ENCODE measurements around the gene DUSP5.
A peak's percentile ranks its signal among the peaks of the same experiment; 100 is the strongest.

DUSP5 gene

GRCh38 chr10:110523736-110524135, 26.0 kb downstream of the DUSP5 start:
- Histone ChIP-seq H3K4me1 (ENCODE audit: control insufficient read depth in 2 of 2, insufficient read depth in 1 of 2, low read depth in 1 of 2, low read length in 2 of 2) (no peaks in the 10 kb centered on the region), H3K27ac (replicated peaks; ENCODE audit: low read length) (no peak overlapping the region), H3K18ac (ENCODE audit: low read length) (no peak overlapping the region), H3K23ac (ENCODE audit: low read depth, low read length, poor library complexity) (no peak overlapping the region), H4K8ac (ENCODE audit: low read depth, low read length) (no peak overlapping the region), H2BK5ac (ENCODE audit: low read length) (no peak overlapping the region), H2BK15ac (ENCODE audit: low read length) (no peak overlapping the region), H2AK5ac (ENCODE audit: low read depth, low read length) (no peak overlapping the region), H2AFZ (ENCODE audit: low read length) (no peak overlapping the region), H3K4me2 (ENCODE audit: insufficient read depth, low read length, poor library complexity, severe bottlenecking) (no peak overlapping the region), H3K9ac (ENCODE audit: low read depth, low read length, poor library complexity) (no peak overlapping the region), H2BK12ac (ENCODE audit: low read length) (no peak overlapping the region), H3K27me3 (ENCODE audit: control insufficient read depth in 3 of 3, insufficient read depth in 3 of 3, low read depth in 1 of 3, low read length in 3 of 3) (peaks cover 0 to 3% (median 0%) of the 10 kb centered on the region in 3 experiments), H3K36me3 (replicated peaks in 1 of 2; ENCODE audit: control insufficient read depth in 2 of 2, insufficient read depth in 2 of 2, low read length in 2 of 2) (no peaks in the 10 kb centered on the region), H3K79me1 (ENCODE audit: low read depth, low read length) (no peaks in the 10 kb centered on the region), H2BK120ac (ENCODE audit: low read depth, low read length) (no peak overlapping the region), H4K91ac (ENCODE audit: low read depth, low read length, poor library complexity) (no peak overlapping the region), H3K4me3 (ENCODE audit: low read length in 2 of 2) (no peak overlapping the region), H3K4ac (ENCODE audit: low read length) (no peak overlapping the region), H3K14ac (ENCODE audit: low read length) (no peak overlapping the region), H3K9me3 (replicated peaks in 1 of 2; ENCODE audit: control insufficient read depth in 2 of 2, insufficient read depth in 1 of 2, low read depth in 1 of 2, low read length in 2 of 2) (no peaks in the 10 kb centered on the region)
- WGBS, 2 donors (ENCODE audit: extremely low coverage in 2 of 2, insufficient read length in 2 of 2, insufficient replicate concordance in 1 of 2), result no CpG with 5 or more reads among the region's 3 CpGs
- DNase-seq (ENCODE audit: low spot score), result no peak

GRCh38 chr10:110524179-110524858, 26.6 kb downstream of the DUSP5 start:
- no peak for DNase-seq (ENCODE audit: low spot score)
- no peaks in the 10 kb centered on the region for H3K36me3 ChIP-seq (replicated peaks in 1 of 2; ENCODE audit: control insufficient read depth in 2 of 2, insufficient read depth in 2 of 2, low read length in 2 of 2)
- no peak overlapping the region for H3K23ac ChIP-seq (ENCODE audit: low read depth, low read length, poor library complexity)
- H4K8ac ChIP-seq (ENCODE audit: low read depth, low read length), result no peak overlapping the region
- H3K14ac ChIP-seq (ENCODE audit: low read length), result no peak overlapping the region
- H3K9me3 ChIP-seq (replicated peaks in 1 of 2; ENCODE audit: control insufficient read depth in 2 of 2, insufficient read depth in 1 of 2, low read depth in 1 of 2, low read length in 2 of 2), result no peaks in the 10 kb centered on the region
- H2AK5ac ChIP-seq (ENCODE audit: low read depth, low read length), result no peak overlapping the region
- H2BK5ac ChIP-seq (ENCODE audit: low read length), result no peak overlapping the region
- H2AFZ ChIP-seq (ENCODE audit: low read length), result no peak overlapping the region
- no peak overlapping the region for H3K4me3 ChIP-seq (ENCODE audit: low read length in 2 of 2)
- H3K27me3 ChIP-seq (ENCODE audit: control insufficient read depth in 3 of 3, insufficient read depth in 3 of 3, low read depth in 1 of 3, low read length in 3 of 3), result peaks cover 0 to 3% (median 0%) of the 10 kb centered on the region in 3 experiments
- no peak overlapping the region for H3K4me2 ChIP-seq (ENCODE audit: insufficient read depth, low read length, poor library complexity, severe bottlenecking)
- no peak overlapping the region for H3K9ac ChIP-seq (ENCODE audit: low read depth, low read length, poor library complexity)
- no peaks in the 10 kb centered on the region for H3K79me1 ChIP-seq (ENCODE audit: low read depth, low read length)
- no peak overlapping the region for H2BK120ac ChIP-seq (ENCODE audit: low read depth, low read length)
- H3K27ac ChIP-seq (replicated peaks; ENCODE audit: low read length), result no peak overlapping the region
- H3K4me1 ChIP-seq (ENCODE audit: control insufficient read depth in 2 of 2, insufficient read depth in 1 of 2, low read depth in 1 of 2, low read length in 2 of 2), result no peaks in the 10 kb centered on the region
- H2BK15ac ChIP-seq (ENCODE audit: low read length), result no peak overlapping the region
- H3K18ac ChIP-seq (ENCODE audit: low read length), result no peak overlapping the region
- H4K91ac ChIP-seq (ENCODE audit: low read depth, low read length, poor library complexity), result no peak overlapping the region
- H2BK12ac ChIP-seq (ENCODE audit: low read length), result no peak overlapping the region
- no CpG with 5 or more reads among the region's 3 CpGs for WGBS, 2 donors (ENCODE audit: extremely low coverage in 2 of 2, insufficient read length in 2 of 2, insufficient replicate concordance in 1 of 2)
- H3K4ac ChIP-seq (ENCODE audit: low read length), result no peak overlapping the region

GRCh38 chr10:110524859-110525232, 27.1 kb downstream of the DUSP5 start:
- Histone ChIP-seq H3K4me1 (ENCODE audit: control insufficient read depth in 2 of 2, insufficient read depth in 1 of 2, low read depth in 1 of 2, low read length in 2 of 2) (peaks cover 0 to 3% of the 10 kb centered on the region in 2 donors), H3K4ac (ENCODE audit: low read length) (no peak overlapping the region), H3K36me3 (replicated peaks in 1 of 2; ENCODE audit: control insufficient read depth in 2 of 2, insufficient read depth in 2 of 2, low read length in 2 of 2) (no peaks in the 10 kb centered on the region), H2BK5ac (ENCODE audit: low read length) (no peak overlapping the region), H4K91ac (ENCODE audit: low read depth, low read length, poor library complexity) (no peak overlapping the region), H2AK5ac (ENCODE audit: low read depth, low read length) (no peak overlapping the region), H3K9me3 (replicated peaks in 1 of 2; ENCODE audit: control insufficient read depth in 2 of 2, insufficient read depth in 1 of 2, low read depth in 1 of 2, low read length in 2 of 2) (no peaks in the 10 kb centered on the region), H2AFZ (ENCODE audit: low read length) (no peak overlapping the region), H3K14ac (ENCODE audit: low read length) (no peak overlapping the region), H2BK120ac (ENCODE audit: low read depth, low read length) (no peak overlapping the region), H3K27me3 (ENCODE audit: control insufficient read depth in 3 of 3, insufficient read depth in 3 of 3, low read depth in 1 of 3, low read length in 3 of 3) (peaks cover 0 to 3% (median 0%) of the 10 kb centered on the region in 3 experiments), H2BK15ac (ENCODE audit: low read length) (no peak overlapping the region), H3K79me1 (ENCODE audit: low read depth, low read length) (no peaks in the 10 kb centered on the region), H3K9ac (ENCODE audit: low read depth, low read length, poor library complexity) (no peak overlapping the region), H3K23ac (ENCODE audit: low read depth, low read length, poor library complexity) (no peak overlapping the region), H3K4me3 (ENCODE audit: low read length in 2 of 2) (no peak overlapping the region), H3K18ac (ENCODE audit: low read length) (no peak overlapping the region), H3K4me2 (ENCODE audit: insufficient read depth, low read length, poor library complexity, severe bottlenecking) (no peak overlapping the region), H2BK12ac (ENCODE audit: low read length) (no peak overlapping the region), H4K8ac (ENCODE audit: low read depth, low read length) (no peak overlapping the region), H3K27ac (replicated peaks; ENCODE audit: low read length) (no peak overlapping the region)
- no CpG with 5 or more reads among the region's 2 CpGs for WGBS, 2 donors (ENCODE audit: extremely low coverage in 2 of 2, insufficient read length in 2 of 2, insufficient replicate concordance in 1 of 2)
- no peak for DNase-seq (ENCODE audit: low spot score)

GRCh38 chr10:110525349-110526260, 27.9 kb downstream of the DUSP5 start:
- no peak overlapping the region for H2BK5ac ChIP-seq (ENCODE audit: low read length)
- H2AFZ ChIP-seq (ENCODE audit: low read length), result no peak overlapping the region
- no peak overlapping the region for H3K23ac ChIP-seq (ENCODE audit: low read depth, low read length, poor library complexity)
- H2BK120ac ChIP-seq (ENCODE audit: low read depth, low read length), result no peak overlapping the region
- no peaks in the 10 kb centered on the region for H3K79me1 ChIP-seq (ENCODE audit: low read depth, low read length)
- no peak overlapping the region for H2AK5ac ChIP-seq (ENCODE audit: low read depth, low read length)
- peaks cover 0 to 3% (median 0%) of the 10 kb centered on the region in 3 experiments for H3K27me3 ChIP-seq (ENCODE audit: control insufficient read depth in 3 of 3, insufficient read depth in 3 of 3, low read depth in 1 of 3, low read length in 3 of 3)
- no peaks in the 10 kb centered on the region for H3K9me3 ChIP-seq (replicated peaks in 1 of 2; ENCODE audit: control insufficient read depth in 2 of 2, insufficient read depth in 1 of 2, low read depth in 1 of 2, low read length in 2 of 2)
- H2BK12ac ChIP-seq (ENCODE audit: low read length), result no peak overlapping the region
- H2BK15ac ChIP-seq (ENCODE audit: low read length), result peak overlapping the region; percentile 61
- H4K91ac ChIP-seq (ENCODE audit: low read depth, low read length, poor library complexity), result no peak overlapping the region
- no peak overlapping the region for H3K4me3 ChIP-seq (ENCODE audit: low read length in 2 of 2)
- WGBS, 2 donors (ENCODE audit: extremely low coverage in 2 of 2, insufficient read length in 2 of 2, insufficient replicate concordance in 1 of 2), result no CpG with 5 or more reads among the region's 9 CpGs
- H4K8ac ChIP-seq (ENCODE audit: low read depth, low read length), result no peak overlapping the region
- no peak overlapping the region for H3K9ac ChIP-seq (ENCODE audit: low read depth, low read length, poor library complexity)
- H3K4me2 ChIP-seq (ENCODE audit: insufficient read depth, low read length, poor library complexity, severe bottlenecking), result no peak overlapping the region
- peak overlapping the region; percentile 41 for H3K4ac ChIP-seq (ENCODE audit: low read length)
- no peak overlapping the region for H3K14ac ChIP-seq (ENCODE audit: low read length)
- H3K27ac ChIP-seq (replicated peaks; ENCODE audit: low read length), result no peak overlapping the region
- H3K36me3 ChIP-seq (replicated peaks in 1 of 2; ENCODE audit: control insufficient read depth in 2 of 2, insufficient read depth in 2 of 2, low read length in 2 of 2), result no peaks in the 10 kb centered on the region
- H3K4me1 ChIP-seq (ENCODE audit: control insufficient read depth in 2 of 2, insufficient read depth in 1 of 2, low read depth in 1 of 2, low read length in 2 of 2), result peaks cover 0 to 6% of the 10 kb centered on the region in 2 donors
- no peak overlapping the region for H3K18ac ChIP-seq (ENCODE audit: low read length)
- DNase-seq (ENCODE audit: low spot score), result no peak
